ENCODE measurements around the gene SEC61A2.

Gene SEC61A2

GRCh38 chr10:12109286-12109685 lies 20.2 kb upstream of the SEC61A2 start:
- H2AFZ ChIP-seq (ENCODE audit: low read length), result no peak overlapping the region

DNA sequence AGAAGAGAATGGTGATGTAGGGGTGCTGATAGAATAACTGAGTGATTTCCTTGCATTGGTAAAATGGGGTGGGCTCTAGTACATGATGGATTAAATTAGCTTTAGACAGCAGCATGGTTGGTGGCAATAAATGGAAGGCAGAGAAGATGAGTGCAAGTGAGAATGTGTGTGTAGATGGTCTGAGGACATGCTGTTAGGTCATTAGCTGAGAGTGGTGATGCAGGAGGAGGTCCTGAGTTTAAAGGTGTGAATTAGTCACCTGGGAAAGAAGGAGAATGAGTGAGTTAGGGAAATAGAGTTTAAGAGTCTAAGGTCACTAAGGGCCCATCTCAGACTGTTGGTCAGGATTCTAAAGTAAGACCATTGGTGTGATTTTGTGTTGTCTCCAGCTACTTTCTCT lies 17.9 kb upstream of the SEC61A2 start:
- no peak overlapping the region for H3K27ac ChIP-seq (ENCODE audit: low read length)
- no peak overlapping the region for H2AFZ ChIP-seq (ENCODE audit: low read length)
- H3K9me3 ChIP-seq (replicated peaks; ENCODE audit: insufficient read depth, low read length), result no peaks in the 10 kb centered on the region
- H3K79me2 ChIP-seq (ENCODE audit: low read length), result no peaks in the 10 kb centered on the region
- H3K9me2 ChIP-seq (replicated peaks; ENCODE audit: insufficient read depth, low read length), result no peaks in the 10 kb centered on the region
- no peaks in the 10 kb centered on the region for H4K20me1 ChIP-seq (ENCODE audit: insufficient read depth, low read length)
- H3K4me2 ChIP-seq (ENCODE audit: low read depth, low read length), result no peak overlapping the region
- no peaks in the 10 kb centered on the region for H3K36me3 ChIP-seq (replicated peaks; ENCODE audit: insufficient read depth, low read length)
- DNase-seq, result no peak
- no peak overlapping the region for H3K9ac ChIP-seq (ENCODE audit: low read length)
- no peaks in the 10 kb centered on the region for H3K4me1 ChIP-seq (ENCODE audit: low read length)
- H3F3A ChIP-seq (ENCODE audit: insufficient read depth, low read length), result no peaks in the 10 kb centered on the region
- no peaks in the 10 kb centered on the region for H3K27me3 ChIP-seq (replicated peaks; ENCODE audit: insufficient read depth, low read length)
- H3K4me3 ChIP-seq (ENCODE audit: low read length), result no peak overlapping the region
- TF ChIP-seq CTCF (IDR thresholded peaks at IDR 0.05; ENCODE audit: low read length) (no peak), EZH2phosphoT487 (IDR thresholded peaks at IDR 0.05; ENCODE audit: low read length) (no peak)

More at GRCh38 chr10:12109286-12109685, 20.2 kb upstream of the SEC61A2 start:
- no peaks in the 10 kb centered on the region for H3F3A ChIP-seq (ENCODE audit: insufficient read depth, low read length)
- no peaks in the 10 kb centered on the region for H3K4me1 ChIP-seq (ENCODE audit: low read length)
- H4K20me1 ChIP-seq (ENCODE audit: insufficient read depth, low read length), result no peaks in the 10 kb centered on the region
- no peak for DNase-seq
- H3K9me3 ChIP-seq (replicated peaks; ENCODE audit: insufficient read depth, low read length), result no peaks in the 10 kb centered on the region
- no peaks in the 10 kb centered on the region for H3K27me3 ChIP-seq (replicated peaks; ENCODE audit: insufficient read depth, low read length)
- H3K9ac ChIP-seq (ENCODE audit: low read length), result no peak overlapping the region
- no peaks in the 10 kb centered on the region for H3K9me2 ChIP-seq (replicated peaks; ENCODE audit: insufficient read depth, low read length)
- no peak overlapping the region for H3K4me3 ChIP-seq (ENCODE audit: low read length)
- TF ChIP-seq EZH2 (optimal IDR thresholded peaks at IDR 0.05; ENCODE audit: low read depth, low read length), result no peak
- TF ChIP-seq CTCF (IDR thresholded peaks at IDR 0.05; ENCODE audit: low read length), result no peak
- no peak for TF ChIP-seq EZH2phosphoT487 (IDR thresholded peaks at IDR 0.05; ENCODE audit: low read length)
- no peaks in the 10 kb centered on the region for H3K36me3 ChIP-seq (replicated peaks; ENCODE audit: insufficient read depth, low read length)
- H3K4me2 ChIP-seq (ENCODE audit: low read depth, low read length), result no peak overlapping the region
- no peak overlapping the region for H3K27ac ChIP-seq (ENCODE audit: low read length)
- H3K79me2 ChIP-seq (ENCODE audit: low read length), result no peaks in the 10 kb centered on the region

- Histone ChIP-seq H3K79me2 (ENCODE audit: low read length) (no peaks in the 10 kb centered on the region), H2AFZ (ENCODE audit: low read length) (no peak overlapping the region), H3K4me1 (ENCODE audit: low read length) (no peaks in the 10 kb centered on the region), H3K9me3 (replicated peaks; ENCODE audit: insufficient read depth, low read length) (no peaks in the 10 kb centered on the region), H3K27me3 (replicated peaks; ENCODE audit: insufficient read depth, low read length) (no peaks in the 10 kb centered on the region), H3K4me2 (ENCODE audit: low read depth, low read length) (no peak overlapping the region), H3K27ac (ENCODE audit: low read length) (no peak overlapping the region), H3K36me3 (replicated peaks; ENCODE audit: insufficient read depth, low read length) (no peaks in the 10 kb centered on the region), H3K9ac (ENCODE audit: low read length) (no peak overlapping the region), H3K4me3 (ENCODE audit: low read length) (no peak overlapping the region), H4K20me1 (ENCODE audit: insufficient read depth, low read length) (no peaks in the 10 kb centered on the region), H3K9me2 (replicated peaks; ENCODE audit: insufficient read depth, low read length) (no peaks in the 10 kb centered on the region), H3F3A (ENCODE audit: insufficient read depth, low read length) (no peaks in the 10 kb centered on the region)
- no peak for TF ChIP-seq EZH2 (optimal IDR thresholded peaks at IDR 0.05; ENCODE audit: low read depth, low read length)
- TF ChIP-seq EZH2phosphoT487 (IDR thresholded peaks at IDR 0.05; ENCODE audit: low read length), result no peak
- no peak for TF ChIP-seq CTCF (IDR thresholded peaks at IDR 0.05; ENCODE audit: low read length)
- DNase-seq, result no peak
Measured at GRCh38 chr10:12113627-12114026, 15.8 kb upstream of the SEC61A2 start.

All from MM.1S (cell line).